ENCODE measurements around the gene RBM42.

- TF ChIP-seq CTCF (IDR thresholded peaks at IDR 0.05) (no peak), EP300 (IDR thresholded peaks at IDR 0.05) (no peak)
These were observed 18.9 kb upstream of the RBM42 start for GRCh38 chr19:35609851-35610353.

Measured in suprapubic skin (tissue), 3 donors.